ENCODE measurements around the gene IGFBPL1. TPM values are rescaled to one million over a fixed set of nuclear protein-coding genes. Genes with fewer than 3 reads are reported as not detected.

Gene IGFBPL1
- total RNA-seq, 1 donor from 2014 or later, result not detected

- Histone ChIP-seq H3K36me3 (no peaks in the 10 kb centered on the region), H3K4me3 (no peak overlapping the region), H3K9me3 (no peaks in the 10 kb centered on the region), H3K27ac (no peak overlapping the region), H3K4me1 (no peaks in the 10 kb centered on the region), H3K27me3 (no peaks in the 10 kb centered on the region)
- TF ChIP-seq POLR2A (IDR thresholded peaks at IDR 0.05), result no peak
- no peak for TF ChIP-seq POLR2AphosphoS5 (IDR thresholded peaks at IDR 0.05; ENCODE audit: insufficient read depth in 1 of 2, low read depth in 1 of 2)
- no peak for TF ChIP-seq CTCF (IDR thresholded peaks at IDR 0.05)
- intact Hi-C loops (cut with DNase I), result loop anchor here (5.0 kb wide), 1 partner anchor 435 kb away; no protein-coding TSS in a partner anchor
- no peak for DNase-seq (ENCODE audit: extremely low spot score in 2 of 2)
Measured at GRCh38 chr9:38356851-38357250, 67.4 kb downstream of the IGFBPL1 start.

Other genes starting within 250 kb of the IGFBPL1 start
- 13.3 TPM for gene ALDH1B1, start 31.8 kb downstream of the IGFBPL1 start, total RNA-seq
- 1.5 TPM for gene ANKRD18A, start 196.1 kb upstream of the IGFBPL1 start, total RNA-seq

Data from vagina (tissue), 2 donors.